ENCODE measurements around the gene MRPS34.
"Not testable (repeated sequence)": the region's sequence is repeated elsewhere in the genome, so short reads cannot be mapped to it uniquely, and the experiment has no call there.

DNA sequence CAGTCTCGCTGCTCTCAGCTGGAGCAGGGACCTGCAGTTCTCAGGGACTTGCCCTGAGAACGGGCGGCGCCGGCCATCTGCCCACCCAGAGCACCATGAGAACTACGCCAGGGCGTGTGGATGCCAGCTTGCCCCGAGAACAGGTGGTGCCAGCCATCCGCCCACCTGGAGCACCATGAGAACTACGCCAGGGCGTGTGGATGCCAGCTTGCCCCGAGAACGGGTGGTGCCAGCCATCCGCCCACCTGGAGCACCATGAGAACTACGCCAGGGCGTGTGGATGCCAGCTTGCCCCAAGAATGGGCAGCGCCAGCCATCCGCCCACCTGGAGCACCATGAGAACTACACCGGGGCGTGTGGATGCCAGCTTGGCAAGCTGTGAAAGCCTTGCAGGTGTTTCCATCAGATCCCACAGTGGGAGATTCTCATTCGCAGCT, 40.4 kb downstream of the MRPS34 start:
- TF ChIP-seq CTCF (IDR thresholded peaks at IDR 0.05; ENCODE audit: borderline replicate concordance, extremely low read depth, low read length, poor library complexity, severe bottlenecking); EZH2 (IDR thresholded peaks at IDR 0.05; ENCODE audit: borderline replicate concordance, low read depth, low read length, severe bottlenecking): not testable (repeated sequence)
